Fibroblast of the aortic adventitia (primary cell): ENCODE data around the gene KLB. TPM values are rescaled to one million over a fixed set of nuclear protein-coding genes. Genes with fewer than 3 reads are reported as not detected.

Experiments used
- DNase-seq: peaks from one replicate; pipeline ENCODE4 v3.0.0-alpha.2; 2010; ENCODE audit warnings: low read depth
- H3K4me3 ChIP-seq: 2 replicates; pipeline ENCODE4 v1.5.1; 2011; ENCODE audit warnings: low read depth, mild to moderate bottlenecking, control low read depth, low read length, moderate library complexity
- CTCF ChIP-seq: IDR thresholded peaks from 2 replicates; pipeline ENCODE4 v1.5.1; 2011; ENCODE audit warnings: mild to moderate bottlenecking, low read length, control low read depth, inconsistent platforms; ENCODE audit not compliant: insufficient read depth
- total RNA-seq: library from RNA; depleted of rRNA; stranded (reverse); fragments of >200 nt; gene quantifications from 2 replicates; pipeline ENCODE4 v1.2.3, GENCODE V29; 2012; ENCODE audit warnings: low replicate concordance

KLB gene
- total RNA-seq, 1 donor = under 0.01 TPM

GRCh38 chr4:39464886-39465501 lies 58.3 kb downstream of the KLB start:
- TF ChIP-seq CTCF = no peak
- peak; percentile 90 for DNase-seq
- H3K4me3 ChIP-seq = no peak overlapping the region

GRCh38 chr4:39466747-39467146 lies 60.0 kb downstream of the KLB start:
- peak; percentile 35 for DNase-seq
- no peak overlapping the region for H3K4me3 ChIP-seq
- no peak for TF ChIP-seq CTCF

GRCh38 chr4:39467464-39467863 lies 60.7 kb downstream of the KLB start:
- DNase-seq = no peak
- no peak for TF ChIP-seq CTCF
- H3K4me3 ChIP-seq = no peak overlapping the region

GRCh38 chr4:39469429-39470077 lies 62.8 kb downstream of the KLB start:
- peak; percentile 71 for TF ChIP-seq CTCF
- peak; percentile 92 for DNase-seq
- H3K4me3 ChIP-seq = no peak overlapping the region

- TF ChIP-seq CTCF = no peak
- no peak for DNase-seq
Observed at GRCh38 chr4:39470402-39470801, 63.7 kb downstream of the KLB start.

GRCh38 chr4:39472396-39472795 lies 65.7 kb downstream of the KLB start:
- no peak for TF ChIP-seq CTCF
- no peak for DNase-seq
- H3K4me3 ChIP-seq = no peak overlapping the region

More at GRCh38 chr4:39470402-39470801, 63.7 kb downstream of the KLB start:
- H3K4me3 ChIP-seq = no peak overlapping the region
